Measurements from ENCODE around the gene PCAT6.

DNA sequence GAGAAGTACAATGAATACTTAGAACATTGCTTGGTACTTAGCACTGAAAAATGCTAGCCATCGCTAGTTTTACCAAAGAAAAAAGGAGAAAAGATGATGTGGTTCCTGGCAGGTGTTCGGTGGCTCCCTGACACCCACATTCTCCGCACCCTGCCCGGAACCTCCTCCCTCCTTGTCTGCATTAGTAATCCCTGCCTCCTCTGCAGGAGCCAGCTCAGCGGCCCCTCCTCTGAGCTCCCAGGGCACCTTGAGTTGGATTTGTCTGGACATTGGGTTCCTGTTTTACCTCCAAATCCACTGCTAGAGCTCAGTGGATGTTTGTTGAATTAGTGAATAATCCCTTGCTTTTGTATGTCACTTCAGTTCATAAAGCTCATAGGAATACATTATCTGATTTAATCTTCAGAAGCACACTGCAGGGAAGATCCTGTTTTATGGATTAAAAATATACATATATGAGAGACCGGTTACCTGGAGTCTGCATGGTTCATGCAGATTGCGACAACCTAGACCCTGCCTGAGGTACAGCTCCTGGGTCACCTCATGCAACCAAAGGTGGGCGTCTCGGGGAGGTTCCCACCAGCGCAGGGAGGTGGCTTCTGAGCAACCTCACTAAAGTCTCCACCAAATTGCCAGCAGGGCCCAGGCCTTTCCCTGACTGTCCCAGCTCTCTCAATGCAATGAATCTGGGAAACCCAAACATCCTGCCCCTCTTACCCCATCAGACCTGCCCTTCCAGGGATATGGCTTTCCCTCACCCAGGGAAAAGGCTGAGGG lies 24.2 kb downstream of the PCAT6 start:
- TF ChIP-seq, protein P1, sequence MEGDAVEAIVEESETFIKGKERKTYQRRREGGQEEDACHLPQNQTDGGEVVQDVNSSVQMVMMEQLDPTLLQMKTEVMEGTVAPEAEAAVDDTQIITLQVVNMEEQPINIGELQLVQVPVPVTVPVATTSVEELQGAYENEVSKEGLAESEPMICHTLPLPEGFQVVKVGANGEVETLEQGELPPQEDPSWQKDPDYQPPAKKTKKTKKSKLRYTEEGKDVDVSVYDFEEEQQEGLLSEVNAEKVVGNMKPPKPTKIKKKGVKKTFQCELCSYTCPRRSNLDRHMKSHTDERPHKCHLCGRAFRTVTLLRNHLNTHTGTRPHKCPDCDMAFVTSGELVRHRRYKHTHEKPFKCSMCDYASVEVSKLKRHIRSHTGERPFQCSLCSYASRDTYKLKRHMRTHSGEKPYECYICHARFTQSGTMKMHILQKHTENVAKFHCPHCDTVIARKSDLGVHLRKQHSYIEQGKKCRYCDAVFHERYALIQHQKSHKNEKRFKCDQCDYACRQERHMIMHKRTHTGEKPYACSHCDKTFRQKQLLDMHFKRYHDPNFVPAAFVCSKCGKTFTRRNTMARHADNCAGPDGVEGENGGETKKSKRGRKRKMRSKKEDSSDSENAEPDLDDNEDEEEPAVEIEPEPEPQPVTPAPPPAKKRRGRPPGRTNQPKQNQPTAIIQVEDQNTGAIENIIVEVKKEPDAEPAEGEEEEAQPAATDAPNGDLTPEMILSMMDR (IDR thresholded peaks at IDR 0.05), result no peak
- TF ChIP-seq EP300 (IDR thresholded peaks at IDR 0.05), result no peak
